ENCODE measurements around the gene RPL13.

DNA sequence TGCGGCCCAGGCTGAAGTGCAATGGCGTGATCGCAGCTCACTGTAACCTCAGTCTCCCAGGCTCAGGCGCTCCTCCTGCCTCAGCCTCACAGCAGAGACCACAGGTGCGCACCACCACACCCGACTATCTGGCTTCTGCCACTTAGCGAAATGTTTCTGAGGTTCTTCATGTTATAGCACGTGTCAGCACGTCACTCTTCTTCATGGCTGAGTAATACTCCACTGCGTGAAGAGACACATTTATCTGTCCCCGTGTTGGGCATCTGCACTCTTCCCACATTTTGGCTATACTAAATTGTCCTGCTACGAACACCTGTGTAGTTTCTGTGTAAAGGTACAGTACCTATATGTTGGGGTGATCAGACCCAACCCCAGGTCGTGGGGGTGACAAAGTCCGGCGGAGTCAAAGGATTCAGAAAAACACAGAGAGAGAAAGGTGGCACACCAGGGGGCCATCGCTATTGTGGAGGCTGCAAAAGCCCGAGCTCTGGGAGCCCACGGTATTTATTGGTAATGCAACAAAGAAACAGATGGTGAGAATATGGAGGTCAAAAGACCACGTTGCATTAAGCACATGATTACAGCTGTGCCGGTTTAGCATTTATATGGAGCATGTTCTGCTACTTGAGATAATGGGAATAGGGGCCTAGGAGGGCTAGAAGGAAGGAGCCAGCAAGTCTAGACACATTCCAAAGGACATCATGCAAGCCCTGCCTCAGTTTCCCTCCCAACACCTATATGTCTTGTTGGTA, 52.1 kb downstream of the RPL13 start:
- TF ChIP-seq, protein P1, sequence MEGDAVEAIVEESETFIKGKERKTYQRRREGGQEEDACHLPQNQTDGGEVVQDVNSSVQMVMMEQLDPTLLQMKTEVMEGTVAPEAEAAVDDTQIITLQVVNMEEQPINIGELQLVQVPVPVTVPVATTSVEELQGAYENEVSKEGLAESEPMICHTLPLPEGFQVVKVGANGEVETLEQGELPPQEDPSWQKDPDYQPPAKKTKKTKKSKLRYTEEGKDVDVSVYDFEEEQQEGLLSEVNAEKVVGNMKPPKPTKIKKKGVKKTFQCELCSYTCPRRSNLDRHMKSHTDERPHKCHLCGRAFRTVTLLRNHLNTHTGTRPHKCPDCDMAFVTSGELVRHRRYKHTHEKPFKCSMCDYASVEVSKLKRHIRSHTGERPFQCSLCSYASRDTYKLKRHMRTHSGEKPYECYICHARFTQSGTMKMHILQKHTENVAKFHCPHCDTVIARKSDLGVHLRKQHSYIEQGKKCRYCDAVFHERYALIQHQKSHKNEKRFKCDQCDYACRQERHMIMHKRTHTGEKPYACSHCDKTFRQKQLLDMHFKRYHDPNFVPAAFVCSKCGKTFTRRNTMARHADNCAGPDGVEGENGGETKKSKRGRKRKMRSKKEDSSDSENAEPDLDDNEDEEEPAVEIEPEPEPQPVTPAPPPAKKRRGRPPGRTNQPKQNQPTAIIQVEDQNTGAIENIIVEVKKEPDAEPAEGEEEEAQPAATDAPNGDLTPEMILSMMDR (IDR thresholded peaks at IDR 0.05 in 2 of 3, conservative IDR thresholded peaks at IDR 0.05 in 1 of 3; ENCODE audit: control insufficient read depth in 2 of 3, extremely low read depth in 1 of 3, insufficient read depth in 1 of 3, low read depth in 3 of 3, low read length in 3 of 3) = no peak
- no peak for TF ChIP-seq POLR2A (IDR thresholded peaks at IDR 0.05; ENCODE audit: low read depth, low read length)
- no peak for TF ChIP-seq SREBF2 (IDR thresholded peaks at IDR 0.05; ENCODE audit: low read length)
- no peak for TF ChIP-seq WRNIP1 (IDR thresholded peaks at IDR 0.05; ENCODE audit: borderline replicate concordance, low read depth, low read length)
- TF ChIP-seq JUND (IDR thresholded peaks at IDR 0.05; ENCODE audit: low read depth, low read length) = no peak
- TF ChIP-seq YBX1 (IDR thresholded peaks at IDR 0.05) = no peak
